T-helper 2 cell (primary cell): Measurements from ENCODE around the gene IRAK1.
A peak's percentile ranks its signal among the peaks of the same experiment; 100 is the strongest.

Experiments used
- DNase-seq, 5 experiments: peaks; one replicate each; pipeline versions ENCODE4 v3.0.0 to v3.0.0-alpha.2; 2012 to 2022

Gene IRAK1

DNA sequence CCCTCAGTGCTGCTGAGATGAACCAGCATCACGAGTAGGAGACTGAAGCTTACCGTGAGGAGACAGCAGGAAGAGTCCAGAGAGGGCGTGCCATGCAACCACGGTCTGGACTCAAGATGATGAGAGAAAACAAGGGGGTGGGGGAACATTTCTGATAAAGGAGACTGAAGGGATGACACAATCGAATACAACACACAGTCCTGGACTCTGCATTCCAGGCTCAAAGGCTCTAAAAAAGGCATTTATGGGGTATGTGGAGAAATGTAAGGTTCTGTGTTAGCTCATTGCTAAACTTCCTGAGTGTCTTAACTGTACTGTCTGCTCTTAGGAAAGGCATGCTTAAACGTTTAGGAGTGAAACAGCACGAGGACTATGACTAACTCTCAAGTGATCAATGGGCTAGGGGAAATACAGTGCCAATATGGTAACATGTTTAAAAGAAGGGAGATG lies 20.6 kb upstream of the IRAK1 start:
- DNase-seq = no peak

- DNase-seq = no peak
Observed at GRCh38 chrX:154039577-154039976, 19.9 kb upstream of the IRAK1 start.

DNA sequence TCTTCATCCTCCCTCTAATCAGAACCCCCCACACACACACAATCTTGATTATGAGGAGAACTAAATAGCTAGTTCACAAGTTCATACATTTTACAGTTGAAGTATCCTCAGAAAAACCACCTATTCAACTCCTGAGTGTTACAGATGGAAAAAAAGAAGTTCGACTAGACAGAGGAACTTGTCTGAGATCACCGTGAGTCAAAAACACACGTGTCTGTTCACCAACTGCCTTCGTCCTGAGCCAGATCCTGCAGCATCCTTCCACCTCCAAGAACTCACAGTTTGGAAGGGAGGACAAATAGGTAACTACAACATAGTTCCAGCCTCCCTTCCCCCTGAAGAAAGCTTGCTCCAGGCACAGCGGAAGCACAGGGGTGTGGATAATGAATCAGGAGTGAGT lies 19.0 kb upstream of the IRAK1 start:
- DNase-seq = no peak

- DNase-seq = no peak
Observed at GRCh38 chrX:154037754-154038153, 18.1 kb upstream of the IRAK1 start.

DNA sequence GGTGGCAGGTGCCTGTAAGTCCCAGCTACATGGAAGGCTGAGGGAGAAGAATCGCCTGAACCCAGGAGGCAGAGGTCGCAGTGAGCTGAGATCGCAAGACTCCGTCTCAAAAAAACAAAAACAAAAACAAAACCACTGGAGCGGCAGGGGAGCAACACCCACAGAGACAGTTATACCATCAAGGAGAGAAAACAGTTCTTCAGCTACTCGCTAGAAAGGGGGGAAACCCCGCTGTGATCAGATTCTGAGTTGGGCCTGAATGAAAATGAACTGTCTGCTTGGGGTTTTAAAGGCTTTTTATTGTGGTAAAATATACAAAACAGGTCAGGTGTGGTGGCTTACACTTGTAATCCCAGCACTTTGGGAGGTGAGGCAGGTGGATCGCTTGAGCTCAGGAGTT lies 16.8 kb upstream of the IRAK1 start:
- DNase-seq = peak in 2 of 5 experiments; percentile 48 to 73

GRCh38 chrX:154033848-154034247 lies 14.1 kb upstream of the IRAK1 start:
- no peak for DNase-seq

DNA sequence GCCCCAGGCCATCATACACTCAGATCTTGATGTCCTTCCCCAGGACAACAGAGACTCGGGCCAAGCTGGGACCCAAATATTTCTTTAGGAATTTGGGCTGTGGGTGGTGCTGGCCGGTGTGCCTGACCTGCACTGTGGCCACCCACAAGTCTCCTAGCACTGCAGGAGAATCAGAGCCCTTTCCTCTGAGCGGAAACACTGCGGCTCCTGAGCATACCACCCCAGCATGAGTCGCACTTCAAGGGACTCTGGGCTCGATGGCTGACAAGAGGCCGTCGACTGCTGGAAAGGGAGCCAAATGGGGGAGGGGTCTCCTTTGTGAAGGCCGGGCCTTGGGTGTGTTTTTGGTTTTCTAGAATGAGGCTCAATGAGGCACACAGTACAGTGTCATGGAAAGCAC lies 13.0 kb upstream of the IRAK1 start:
- DNase-seq = no peak

- no peak for DNase-seq
Observed at GRCh38 chrX:154032160-154032559, 12.5 kb upstream of the IRAK1 start.

DNA sequence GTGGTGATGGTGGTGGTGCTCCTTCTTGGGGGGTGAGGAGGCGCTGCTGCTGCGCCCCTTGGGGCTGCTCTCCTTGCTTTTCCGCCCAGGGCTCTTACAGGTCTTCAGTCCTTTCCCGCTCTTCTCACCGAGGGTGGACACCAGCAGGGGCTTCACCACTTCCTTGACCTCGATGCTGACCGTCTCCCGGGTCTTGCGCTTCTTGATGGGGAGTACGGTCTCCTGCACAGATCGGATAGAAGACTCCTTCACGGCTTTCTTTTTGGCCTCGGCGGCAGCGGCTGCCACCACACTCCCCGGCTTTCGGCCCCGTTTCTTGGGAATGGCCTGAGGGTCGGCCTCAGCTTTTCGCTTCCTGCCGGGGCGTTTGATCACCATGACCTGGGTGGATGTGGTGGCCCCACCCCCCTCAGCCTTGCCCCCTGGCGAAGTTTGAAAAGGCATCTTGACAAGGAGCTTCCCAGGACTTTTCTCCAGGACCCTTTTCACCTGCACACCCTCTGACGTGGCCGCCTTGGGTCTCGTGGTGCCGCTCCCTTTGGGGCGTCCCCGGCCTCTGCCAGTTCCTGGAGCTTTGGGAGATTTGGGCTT lies 11.1 kb upstream of the IRAK1 start:
- DNase-seq = no peak

GRCh38 chrX:154030266-154030665 lies 10.6 kb upstream of the IRAK1 start:
- no peak for DNase-seq

- DNase-seq = no peak
Observed at GRCh38 chrX:154029439-154029838, 9.7 kb upstream of the IRAK1 start.

- DNase-seq = no peak
Observed at GRCh38 chrX:154028502-154029184, 8.9 kb upstream of the IRAK1 start.

DNA sequence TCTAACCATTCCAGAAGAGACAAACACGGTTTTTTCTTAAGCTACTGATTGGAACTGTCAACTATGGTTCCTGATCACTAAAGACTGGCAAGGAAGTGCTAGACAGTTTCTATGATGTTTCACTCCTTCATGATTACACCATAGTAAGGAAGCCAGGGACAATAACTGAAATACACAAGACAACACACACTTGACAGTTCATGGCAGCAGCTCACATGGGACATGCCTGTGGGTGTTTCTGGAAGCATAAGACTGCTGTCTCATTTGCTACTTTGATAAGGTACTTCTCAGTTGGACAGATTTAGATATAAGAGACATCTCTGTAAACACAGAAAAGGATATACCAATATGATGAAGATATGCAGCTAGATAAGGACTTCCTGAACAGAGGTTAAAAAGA lies 8.3 kb upstream of the IRAK1 start:
- DNase-seq = no peak

DNA sequence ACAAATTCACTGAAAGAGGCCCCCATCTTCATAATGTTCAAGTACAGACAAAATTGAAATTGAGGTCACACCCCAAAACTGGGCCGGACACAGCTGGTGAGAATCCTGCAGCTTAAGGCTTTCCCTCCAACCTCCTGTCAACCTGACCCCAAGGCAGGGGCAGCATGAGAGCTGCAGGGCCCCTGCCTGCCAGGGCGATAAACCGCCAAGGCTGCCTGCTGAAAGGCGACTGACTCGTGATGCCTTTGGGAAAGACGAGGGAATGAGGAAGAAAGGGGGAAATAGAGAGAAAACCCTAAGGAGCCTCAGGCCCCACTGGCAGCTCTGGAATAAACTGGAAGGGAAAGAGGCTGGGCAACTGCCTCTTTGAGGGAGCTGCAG lies 7.3 kb upstream of the IRAK1 start:
- no peak for DNase-seq

GRCh38 chrX:154026136-154027021 lies 6.7 kb upstream of the IRAK1 start:
- DNase-seq = no peak

DNA sequence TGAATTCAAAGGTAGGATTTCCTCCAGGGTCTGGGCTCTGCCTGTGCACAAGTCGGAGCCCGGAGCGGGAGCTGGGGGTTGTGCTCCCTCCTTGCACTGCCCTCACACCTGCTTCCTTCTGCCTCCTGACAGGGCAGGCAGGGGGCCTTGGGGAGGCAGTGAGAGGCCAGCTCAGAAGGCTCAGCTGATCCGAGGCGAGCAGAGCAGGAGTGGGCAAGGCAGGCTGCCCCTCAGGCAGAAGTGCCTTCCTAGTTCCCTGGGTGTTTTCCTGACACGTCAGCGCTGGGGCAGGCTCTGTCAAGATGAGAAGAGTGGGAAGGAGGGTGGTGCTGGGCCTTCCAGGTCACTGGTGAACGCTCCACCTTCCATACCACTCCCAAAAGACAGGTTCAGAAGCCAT lies 5.5 kb upstream of the IRAK1 start:
- DNase-seq = no peak

DNA sequence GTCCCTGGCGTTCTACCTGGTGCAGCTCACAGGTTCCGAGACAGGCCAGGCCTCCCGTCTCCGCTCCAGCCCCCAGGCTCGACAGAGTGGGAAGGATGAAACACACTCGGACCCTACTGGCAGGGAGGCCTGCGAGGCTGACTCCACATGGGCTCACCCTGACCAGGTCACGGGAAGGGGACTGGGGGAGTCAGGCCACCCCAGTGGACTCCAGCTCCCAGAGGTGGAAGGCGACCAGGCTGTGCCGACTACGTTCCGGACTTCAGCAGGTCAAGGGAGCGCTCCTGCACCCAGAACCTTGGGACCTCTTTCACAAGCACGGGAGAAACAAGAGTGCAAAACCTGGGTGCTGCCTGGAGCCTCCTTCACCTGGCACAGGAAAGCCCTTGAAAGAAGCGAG lies 4.6 kb upstream of the IRAK1 start:
- no peak for DNase-seq

GRCh38 chrX:154023276-154024000 lies 3.7 kb upstream of the IRAK1 start:
- no peak for DNase-seq

DNA sequence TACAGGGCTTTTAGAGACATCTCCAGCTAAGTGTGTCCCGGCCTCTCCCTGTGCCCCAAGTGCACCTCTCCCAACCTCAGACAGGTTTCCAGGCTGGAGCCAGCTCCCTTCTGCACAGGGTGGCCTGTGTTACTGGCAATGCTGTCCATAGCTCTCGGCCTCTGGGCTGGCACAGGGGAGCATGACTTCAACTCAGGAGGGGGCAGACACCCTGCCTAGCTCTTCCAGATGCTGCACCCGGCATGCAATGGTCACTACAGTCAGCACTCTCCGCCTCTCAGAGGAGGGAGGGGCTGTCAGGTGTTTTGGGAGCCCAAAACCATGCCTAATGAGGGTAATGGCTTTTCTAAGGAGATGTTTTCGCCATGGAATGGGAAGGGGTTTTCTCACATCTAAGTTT lies 2.4 kb upstream of the IRAK1 start:
- no peak for DNase-seq

DNA sequence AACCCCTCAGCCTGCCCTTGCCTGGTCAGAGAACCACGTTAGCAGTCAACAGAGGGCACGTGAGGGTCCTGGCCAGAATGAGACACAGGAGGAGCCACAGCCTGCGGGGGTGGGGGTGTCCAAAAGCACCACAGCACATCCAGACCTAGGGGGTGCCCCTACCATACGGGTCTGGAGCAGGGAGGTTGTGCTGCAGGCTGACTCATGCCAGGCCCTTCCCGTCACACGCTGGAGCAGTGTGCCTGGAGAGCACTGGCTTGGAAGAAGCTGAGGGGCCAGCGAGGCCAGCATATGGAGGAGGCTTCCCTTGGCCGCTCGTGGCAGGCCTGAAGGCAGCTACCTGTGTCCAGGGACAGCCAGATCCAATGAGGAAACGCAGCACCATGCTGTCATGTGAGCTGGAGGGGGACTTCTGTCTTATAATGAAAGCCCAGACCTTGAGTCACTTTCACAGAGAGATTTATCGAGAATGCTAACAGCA lies 1.5 kb upstream of the IRAK1 start:
- peak in 1 of 5 experiments; percentile 10 for DNase-seq

DNA sequence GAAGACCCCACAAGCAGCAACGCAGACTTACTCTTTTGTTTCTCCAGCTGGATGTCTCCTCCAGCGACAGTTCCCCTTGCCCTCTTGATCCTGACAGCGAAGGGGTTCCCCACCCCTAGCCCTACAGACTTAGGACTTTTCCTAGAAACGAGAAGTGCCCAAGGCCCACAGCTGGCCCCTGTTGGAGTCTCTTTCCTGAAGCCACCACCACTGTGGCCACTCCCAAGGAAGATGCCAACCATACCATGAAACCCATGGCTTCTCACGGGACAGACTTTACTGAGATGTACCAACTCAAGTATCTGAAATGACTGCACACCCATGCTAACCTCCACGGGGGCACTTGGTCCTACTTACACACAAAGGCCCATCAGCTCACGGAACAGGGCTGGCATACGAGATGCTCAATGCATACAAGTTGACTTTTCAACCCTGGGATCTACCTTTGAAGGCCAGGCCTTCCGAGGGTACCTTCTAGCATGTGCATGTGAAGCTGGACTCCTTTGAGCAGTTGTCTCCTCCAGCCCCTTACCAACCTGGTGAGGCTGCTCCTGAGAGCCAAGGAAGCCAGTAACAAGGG lies 924 bp upstream of the IRAK1 start:
- peak in 1 of 5 experiments; percentile 38 for DNase-seq

- DNase-seq = peak in 1 of 5 experiments; percentile 38
Observed at GRCh38 chrX:154019061-154019621, 561 bp downstream of the IRAK1 start.
